Astrocyte (in vitro differentiated cells and primary cell): ENCODE measurements around the gene ZNF408. TPM values are rescaled to one million over a fixed set of nuclear protein-coding genes. Genes with fewer than 3 reads are reported as not detected.

Experiments
- DNase-seq: peaks from one replicate; pipeline ENCODE4 v3.0.0-alpha.2; 2010; ENCODE audit warnings: low read depth
- FAIRE-seq: peaks from 2 replicates; lab custom pipeline; 2011; peaks lifted over from hg19 to GRCh38; lab: Jason Lieb, UNC
- H2AFZ ChIP-seq: 2 replicates; pipeline ENCODE4 v1.6.0; 2012; ENCODE audit warnings: low read depth, low read length, inconsistent platforms
- H3K27ac ChIP-seq: 2 replicates; pipeline ENCODE4 v1.5.1; 2011; ENCODE audit warnings: low read depth, low read length, inconsistent platforms
- H3K27me3 ChIP-seq: 2 replicates; pipeline ENCODE4 v1.6.0; 2011; ENCODE audit warnings: low read length, inconsistent platforms; ENCODE audit not compliant: insufficient read depth
- H3K36me3 ChIP-seq: 2 replicates; pipeline ENCODE4 v1.5.1; 2011; ENCODE audit warnings: low read length, inconsistent platforms; ENCODE audit not compliant: insufficient read depth
- H3K4me1 ChIP-seq: 2 replicates; pipeline ENCODE4 v1.5.1; 2011; ENCODE audit warnings: low read length, inconsistent platforms; ENCODE audit not compliant: insufficient read depth
- H3K4me2 ChIP-seq: 2 replicates; pipeline ENCODE4 v1.6.0; 2012; ENCODE audit warnings: low read length, inconsistent platforms
- H3K4me3 ChIP-seq: 2 replicates; pipeline ENCODE4 v1.5.1; 2011; ENCODE audit warnings: low read depth, mild to moderate bottlenecking, low read length, inconsistent platforms; ENCODE audit not compliant: insufficient read depth
- H3K79me2 ChIP-seq: 2 replicates; pipeline ENCODE4 v1.6.0; 2012; ENCODE audit warnings: mild to moderate bottlenecking, low read length, inconsistent platforms; ENCODE audit not compliant: insufficient read depth
- H3K9ac ChIP-seq: 2 replicates; pipeline ENCODE4 v1.6.0; 2012; ENCODE audit warnings: mild to moderate bottlenecking, low read length, inconsistent platforms
- H3K9me3 ChIP-seq: 2 replicates; pipeline ENCODE4 v1.5.1; 2012; ENCODE audit warnings: low read depth, mild to moderate bottlenecking, low read length, inconsistent platforms; ENCODE audit not compliant: insufficient read depth
- H4K20me1 ChIP-seq: 2 replicates; pipeline ENCODE4 v1.6.0; 2012; ENCODE audit warnings: low read length, inconsistent platforms; ENCODE audit not compliant: insufficient read depth
- H3K27ac Mint-ChIP-seq: one replicate; pipeline ENCODE4 v1.8.0; 2021; ENCODE audit warnings: mild to moderate bottlenecking, mixed read lengths; ENCODE audit not compliant: unreplicated experiment
- H3K27me3 Mint-ChIP-seq: one replicate; pipeline ENCODE4 v1.8.0; 2021; ENCODE audit warnings: low read depth, mixed read lengths; ENCODE audit not compliant: unreplicated experiment
- H3K36me3 Mint-ChIP-seq: one replicate; pipeline ENCODE4 v1.8.0; 2021; ENCODE audit warnings: low read depth, mixed read lengths; ENCODE audit not compliant: unreplicated experiment
- H3K4me1 Mint-ChIP-seq: one replicate; pipeline ENCODE4 v1.8.0; 2021; ENCODE audit warnings: low read depth, mixed read lengths; ENCODE audit not compliant: unreplicated experiment
- H3K4me3 Mint-ChIP-seq: one replicate; pipeline ENCODE4 v1.8.0; 2021; ENCODE audit warnings: mild to moderate bottlenecking, moderate library complexity, mixed read lengths; ENCODE audit not compliant: unreplicated experiment
- H3K9me3 Mint-ChIP-seq: one replicate; pipeline ENCODE4 v1.8.0; 2021; ENCODE audit warnings: mild to moderate bottlenecking, mixed read lengths; ENCODE audit not compliant: unreplicated experiment
- EZH2 ChIP-seq: IDR thresholded peaks from 2 replicates; pipeline ENCODE4 v1.6.1; 2012; ENCODE audit warnings: mild to moderate bottlenecking, low read length, inconsistent platforms; ENCODE audit not compliant: insufficient read depth
- microRNA-seq: library from miRNA; unstranded; fragments of <30 nt; microRNA quantifications from one replicate; pipeline ENCODE4 v1.2.0, GENCODE V29; 2020
- total RNA-seq: library from RNA; stranded (reverse); gene quantifications from 2 replicates; pipeline ENCODE4 v1.2.1, GENCODE V29; 2021
- TF ChIP-seq, protein P1 (sequence below): IDR thresholded peaks from 2 replicates; pipeline ENCODE4 v1.5.1; 2011; ENCODE audit warnings: low read depth, mild to moderate bottlenecking, inconsistent platforms, low read length, moderate library complexity; ENCODE audit not compliant: insufficient read depth

ZNF408 gene
- total RNA-seq, 1 donor from 2014 or later = 18.3 TPM

DNA sequence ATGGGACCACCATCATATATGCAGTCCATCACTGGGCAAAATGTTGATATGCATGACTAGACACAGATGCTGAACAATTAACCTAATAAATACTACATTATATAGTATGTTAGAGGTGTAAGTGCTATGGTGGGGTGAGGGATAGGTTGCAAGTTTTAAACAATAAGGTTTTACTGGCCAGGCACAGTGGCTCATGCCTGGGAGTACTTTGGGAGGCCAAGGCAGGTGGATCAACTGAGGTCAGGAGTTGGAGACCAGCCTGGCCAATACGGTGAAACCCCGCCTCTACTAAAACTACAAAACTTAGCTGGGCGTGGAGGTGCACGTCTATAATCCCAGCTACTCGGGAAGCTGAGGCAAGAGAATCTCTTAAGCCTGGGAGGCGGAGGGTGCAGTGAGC lies 46.3 kb downstream of the ZNF408 start:
- Mint-ChIP-seq H3K27ac (no peak overlapping the region), H3K4me1 (no peaks in the 10 kb centered on the region), H3K36me3 (peaks cover 27% of the 10 kb centered on the region), H3K27me3 (no peaks in the 10 kb centered on the region), H3K9me3 (no peaks in the 10 kb centered on the region), H3K4me3 (no peak overlapping the region)
- no peak for FAIRE-seq
- no peak overlapping the region for H2AFZ ChIP-seq
- H3K4me1 ChIP-seq = no peaks in the 10 kb centered on the region
- DNase-seq = no peak
- no peaks in the 10 kb centered on the region for H3K27me3 ChIP-seq
- H3K36me3 ChIP-seq = peaks cover 73% of the 10 kb centered on the region
- no peaks in the 10 kb centered on the region for H3K9me3 ChIP-seq
- H3K4me2 ChIP-seq = no peak overlapping the region
- H3K9ac ChIP-seq = no peak overlapping the region
- no peak overlapping the region for H3K27ac ChIP-seq
- H3K4me3 ChIP-seq = no peak overlapping the region
- H4K20me1 ChIP-seq = no peaks in the 10 kb centered on the region
- H3K79me2 ChIP-seq = no peaks in the 10 kb centered on the region
- TF ChIP-seq, protein P1, sequence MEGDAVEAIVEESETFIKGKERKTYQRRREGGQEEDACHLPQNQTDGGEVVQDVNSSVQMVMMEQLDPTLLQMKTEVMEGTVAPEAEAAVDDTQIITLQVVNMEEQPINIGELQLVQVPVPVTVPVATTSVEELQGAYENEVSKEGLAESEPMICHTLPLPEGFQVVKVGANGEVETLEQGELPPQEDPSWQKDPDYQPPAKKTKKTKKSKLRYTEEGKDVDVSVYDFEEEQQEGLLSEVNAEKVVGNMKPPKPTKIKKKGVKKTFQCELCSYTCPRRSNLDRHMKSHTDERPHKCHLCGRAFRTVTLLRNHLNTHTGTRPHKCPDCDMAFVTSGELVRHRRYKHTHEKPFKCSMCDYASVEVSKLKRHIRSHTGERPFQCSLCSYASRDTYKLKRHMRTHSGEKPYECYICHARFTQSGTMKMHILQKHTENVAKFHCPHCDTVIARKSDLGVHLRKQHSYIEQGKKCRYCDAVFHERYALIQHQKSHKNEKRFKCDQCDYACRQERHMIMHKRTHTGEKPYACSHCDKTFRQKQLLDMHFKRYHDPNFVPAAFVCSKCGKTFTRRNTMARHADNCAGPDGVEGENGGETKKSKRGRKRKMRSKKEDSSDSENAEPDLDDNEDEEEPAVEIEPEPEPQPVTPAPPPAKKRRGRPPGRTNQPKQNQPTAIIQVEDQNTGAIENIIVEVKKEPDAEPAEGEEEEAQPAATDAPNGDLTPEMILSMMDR = no peak
- TF ChIP-seq EZH2 = no peak

Small RNA genes lying within 50 kb of the gene (microRNA-seq; reads per million reads assigned to microRNA genes)
- 2.5 reads per million for gene MIR5582

Other genes starting within 250 kb of the ZNF408 start
- gene AMBRA1, start 107.0 kb upstream of the ZNF408 start, total RNA-seq = 29.0 and 29.4 TPM in 2 replicates
- gene HARBI1, start 83.8 kb upstream of the ZNF408 start, total RNA-seq = 7.9 and 8.1 TPM in 2 replicates
- 116 and 117 TPM in 2 replicates for gene ATG13, start 83.5 kb upstream of the ZNF408 start, total RNA-seq
- 116 and 129 TPM in 2 replicates for gene ARHGAP1, start 412 bp upstream of the ZNF408 start, total RNA-seq
- 0.57 and 0.60 TPM in 2 replicates for gene F2, start 18.2 kb downstream of the ZNF408 start, total RNA-seq
- 94.5 and 99.9 TPM in 2 replicates for gene CKAP5, start 145.2 kb downstream of the ZNF408 start, total RNA-seq
- gene LRP4, start 217.5 kb downstream of the ZNF408 start, total RNA-seq = 19.0 and 19.9 TPM in 2 replicates
- 29.6 and 34.2 TPM in 2 replicates for gene CSTPP1, start 235.7 kb downstream of the ZNF408 start, total RNA-seq